H1 (cell line): Measurements from ENCODE around the gene ADAM12. TPM values are rescaled to one million over a fixed set of nuclear protein-coding genes. Genes with fewer than 3 reads are reported as not detected.

Source experiments
- CTCF ChIA-PET: fragments of 300-600 bp; sonication (Branson Sonifier 250); formaldehyde crosslinking; loops from one replicate; lab custom pipeline; 2021; ENCODE audit not compliant: partially characterized antibody; lab: Charles Lee
- POLR2A ChIA-PET: fragments of 300-600 bp; sonication (Branson Sonifier 250); formaldehyde crosslinking; loops from one replicate; lab custom pipeline; 2021; ENCODE audit warnings: inconsistent platforms; ENCODE audit not compliant: partially characterized antibody; lab: Charles Lee
- DNase-seq, 2 experiments: peaks; one replicate each; pipeline versions ENCODE4 v3.0.0 to v3.0.0-alpha.2; 2010 to 2022; ENCODE audit warnings: low spot score in 2 of 2, low read depth in 1 of 2, mixed read lengths in 1 of 2
- FAIRE-seq: peaks from 2 replicates; lab custom pipeline; 2011; peaks lifted over from hg19 to GRCh38; lab: Jason Lieb, UNC
- H2AFZ ChIP-seq: 2 replicates; pipeline ENCODE4 v1.8.1; 2012; ENCODE audit warnings: low read length, inconsistent platforms
- H2AK5ac ChIP-seq: 2 replicates; pipeline ENCODE4 v1.6.1; 2013; ENCODE audit warnings: low read depth, low read length
- H2BK120ac ChIP-seq: replicated peaks from 2 replicates; pipeline ENCODE3; 2013; ENCODE audit warnings: low read depth, low read length, inconsistent platforms
- H2BK12ac ChIP-seq: 2 replicates; pipeline ENCODE4 v1.6.1; 2013; ENCODE audit warnings: low read depth, low read length
- H2BK15ac ChIP-seq: 2 replicates; pipeline ENCODE4 v1.6.1; 2013; ENCODE audit warnings: low read length
- H2BK20ac ChIP-seq: 2 replicates; pipeline ENCODE4 v1.6.1; 2013; ENCODE audit warnings: low read length
- H2BK5ac ChIP-seq: 2 replicates; pipeline ENCODE4 v1.6.1; 2013; ENCODE audit warnings: low read depth, low read length
- H3K14ac ChIP-seq: 2 replicates; pipeline ENCODE4 v1.6.1; 2013; ENCODE audit warnings: inconsistent platforms; ENCODE audit not compliant: insufficient read length
- H3K18ac ChIP-seq: 2 replicates; pipeline ENCODE4 v1.6.1; 2013; ENCODE audit warnings: low read length; ENCODE audit errors: extremely low read depth
- H3K23ac ChIP-seq: 2 replicates; pipeline ENCODE4 v1.6.1; 2013; ENCODE audit warnings: inconsistent platforms; ENCODE audit not compliant: insufficient read length
- H3K23me2 ChIP-seq: 2 replicates; pipeline ENCODE4 v1.6.1; 2013; ENCODE audit warnings: low read depth, low read length
- H3K27ac ChIP-seq: 2 replicates; pipeline ENCODE4 v1.6.1; 2011; ENCODE audit warnings: low read depth, low read length, inconsistent platforms
- H3K27me3 ChIP-seq, 4 experiments: replicated peaks in 1 of 4; 1 replicate in 1 of 4; 2 replicates in 3 of 4; pipeline versions ENCODE4 v1.6.1 to v1.8.1; 2011 to 2013; ENCODE audit warnings: low read length in 3 of 4, mild to moderate bottlenecking in 3 of 4, inconsistent platforms in 2 of 4, mixed read lengths in 2 of 4, moderate library complexity in 1 of 4; ENCODE audit not compliant: control insufficient read depth in 3 of 4, insufficient read depth in 3 of 4; ENCODE audit errors: extremely low read depth in 1 of 4
- H3K36me3 ChIP-seq, 4 experiments: 2 replicates each; pipeline versions ENCODE4 v1.6.1 to v1.8.1; 2011 to 2013; ENCODE audit warnings: mild to moderate bottlenecking in 4 of 4, low read length in 3 of 4, moderate library complexity in 2 of 4, control low read depth in 1 of 4, inconsistent platforms in 1 of 4; ENCODE audit not compliant: insufficient read depth in 4 of 4, control insufficient read depth in 2 of 4
- H3K4ac ChIP-seq: replicated peaks from 2 replicates; pipeline ENCODE3; 2013; ENCODE audit warnings: low read length, low read depth, mixed read lengths, inconsistent platforms; ENCODE audit not compliant: insufficient read length
- H3K4me1 ChIP-seq, 4 experiments: replicated peaks in 1 of 4; 1 replicate in 1 of 4; 2 replicates in 3 of 4; pipeline versions ENCODE4 v1.6.1 to v1.8.1; 2011 to 2013; ENCODE audit warnings: low read length in 3 of 4, inconsistent platforms in 2 of 4, mixed read lengths in 1 of 4; ENCODE audit not compliant: insufficient read depth in 4 of 4, control insufficient read depth in 3 of 4
- H3K4me2 ChIP-seq, 2 experiments: 2 replicates each; pipeline versions ENCODE4 v1.6.1 to v1.8.1; 2011 to 2013; ENCODE audit warnings: low read depth in 2 of 2, low read length in 2 of 2, control low read depth in 1 of 2, inconsistent platforms in 1 of 2, mild to moderate bottlenecking in 1 of 2; ENCODE audit not compliant: insufficient read depth in 1 of 2
- H3K4me3 ChIP-seq, 4 experiments: fragments of 200-600, 300-600 bp in 1 of 4; sonication (generic), shearing (Covaris generic), sonication (Bioruptor Twin) in 1 of 4; 2 replicates each; pipeline versions ENCODE4 v1.5.1 to v1.8.1; 2011 to 2016; ENCODE audit warnings: low read length in 4 of 4, low read depth in 3 of 4, control low read depth in 2 of 4, inconsistent platforms in 2 of 4, mild to moderate bottlenecking in 2 of 4, mixed read lengths in 1 of 4, moderate library complexity in 1 of 4; ENCODE audit not compliant: insufficient read depth in 2 of 4; ENCODE audit errors: extremely low read depth in 1 of 4
- H3K56ac ChIP-seq: replicated peaks from 2 replicates; pipeline ENCODE3; 2013; ENCODE audit warnings: low read depth, mild to moderate bottlenecking, mixed read lengths, low read length, inconsistent platforms; ENCODE audit not compliant: insufficient read length
- H3K79me1 ChIP-seq: 2 replicates; pipeline ENCODE4 v1.6.1; 2013; ENCODE audit warnings: low read depth, low read length, control low read depth
- H3K79me2 ChIP-seq, 2 experiments: 2 replicates each; pipeline versions ENCODE4 v1.6.1 to v1.8.1; 2012 to 2013; ENCODE audit warnings: low read length in 2 of 2, mild to moderate bottlenecking in 2 of 2, inconsistent platforms in 1 of 2; ENCODE audit not compliant: insufficient read depth in 2 of 2, control insufficient read depth in 1 of 2
- H3K9ac ChIP-seq, 4 experiments: replicated peaks in 1 of 4; 1 replicate in 1 of 4; 2 replicates in 3 of 4; pipeline versions ENCODE4 v1.6.1 to v1.8.1; 2011 to 2013; ENCODE audit warnings: low read depth in 3 of 4, low read length in 3 of 4, control low read depth in 2 of 4, mild to moderate bottlenecking in 2 of 4, moderate library complexity in 2 of 4, inconsistent platforms in 1 of 4; ENCODE audit errors: extremely low read depth in 1 of 4
- H3K9me3 ChIP-seq, 2 experiments: 2 replicates each; pipeline versions ENCODE4 v1.6.1 to v1.8.1; 2012 to 2013; ENCODE audit warnings: mild to moderate bottlenecking in 2 of 2, moderate library complexity in 2 of 2, control low read depth in 1 of 2, inconsistent platforms in 1 of 2, low read depth in 1 of 2, low read length in 1 of 2, mixed read lengths in 1 of 2; ENCODE audit not compliant: insufficient read depth in 2 of 2
- H4K20me1 ChIP-seq, 2 experiments: replicated peaks in 1 of 2; 2 replicates each; pipeline versions ENCODE3 to v1.8.1; 2011 to 2013; ENCODE audit warnings: inconsistent platforms in 2 of 2, low read length in 2 of 2, mild to moderate bottlenecking in 1 of 2; ENCODE audit not compliant: insufficient read depth in 2 of 2, control insufficient read depth in 1 of 2
- H4K5ac ChIP-seq: 2 replicates; pipeline ENCODE4 v1.6.1; 2013; ENCODE audit warnings: low read length, low read depth, mixed read lengths, inconsistent platforms; ENCODE audit not compliant: insufficient read length
- H4K8ac ChIP-seq: 2 replicates; pipeline ENCODE4 v1.8.0; 2013; ENCODE audit warnings: mild to moderate bottlenecking, moderate library complexity, low read length, inconsistent platforms; ENCODE audit not compliant: insufficient read depth; ENCODE audit errors: extremely low read depth
- H4K91ac ChIP-seq: replicated peaks from 2 replicates; pipeline ENCODE3; 2013; ENCODE audit warnings: low read length, mixed read lengths, inconsistent platforms; ENCODE audit not compliant: insufficient read length
- BRCA1 ChIP-seq: IDR thresholded peaks from 2 replicates; pipeline ENCODE4 v1.6.1; 2012; ENCODE audit warnings: low read depth, low read length, improper control_type of control experiment
- CBX5 ChIP-seq: fragments of 300-800, 300-1000 bp; sonication (generic); IDR thresholded peaks from 2 replicates; pipeline ENCODE4 v1.7.1; 2016; ENCODE audit warnings: antibody characterized with exemption, low read length, low read depth
- CBX8 ChIP-seq: fragments of 300-800, 300-1000 bp; sonication (generic); IDR thresholded peaks from 2 replicates; pipeline ENCODE4 v1.7.1; 2016; ENCODE audit warnings: low read depth, low read length, borderline replicate concordance
- CEBPB ChIP-seq: IDR thresholded peaks from 2 replicates; pipeline ENCODE4 v1.6.1; 2012; ENCODE audit warnings: low read depth, low read length
- CHD2 ChIP-seq: IDR thresholded peaks from 2 replicates; pipeline ENCODE4 v1.6.1; 2012; ENCODE audit warnings: low read length, improper control_type of control experiment
- KDM1A ChIP-seq: fragments of 200-600, 300-600 bp; sonication (generic); IDR thresholded peaks from 2 replicates; pipeline ENCODE4 v1.7.1; 2016; ENCODE audit warnings: mild to moderate bottlenecking, low read length, borderline replicate concordance
- WGBS, 2 experiments: shearing (Covaris generic) in 1 of 2; methylation state at CpG; one replicate each; pipeline versions ENCODE4 v1.1.6 to v1.1.7; 2013 to 2015; ENCODE audit warnings: low lambda C conversion rate in 2 of 2, mixed read lengths in 2 of 2, inconsistent platforms in 1 of 2, low coverage in 1 of 2, missing lambda C conversion rate in 1 of 2; ENCODE audit not compliant: insufficient replicate concordance in 2 of 2, insufficient coverage in 1 of 2, insufficient read length in 1 of 2; ENCODE audit errors: extremely low coverage in 1 of 2, missing lambda C conversion rate in 1 of 2; 5-methylcytosine and 5-hydroxymethylcytosine counted together
- polyA plus RNA-seq, 7 experiments: library from polyadenylated mRNA; depleted of rRNA in 3 of 7; stranded (reverse) in 5 of 7; unstranded in 2 of 7; fragments of >200 nt in 5 of 7; fragments of 200-250 nt in 2 of 7; gene quantifications; 1 replicate in 5 of 7; 2 replicates in 1 of 7; 4 replicates in 1 of 7; pipeline versions ENCODE4 v1.2.1 to v1.2.3, GENCODE V29; 2011 to 2013; ENCODE audit warnings: missing spikeins in 2 of 7, mixed read lengths in 2 of 7
- total RNA-seq: library from RNA; stranded (reverse); fragmentation: NEBNext Ultra II Directional; extraction: Animal tissue kit (Norgen Biotek cat#: 25700); gene quantifications from 2 replicates; pipeline ENCODE4 v1.2.1, GENCODE V29; 2021

ADAM12 gene
- total and polyA plus RNA-seq, 2 of the 8 experiments (the other 6 are each of a cell fraction or from before 2014, with no cell fraction given) = 0.07 to 0.17 TPM

- Histone ChIP-seq H2BK20ac (no peak overlapping the region), H3K18ac (no peak overlapping the region), H3K4me1 (peaks cover 0 to 2% (median 0%) of the 10 kb centered on the region in 4 experiments; a peak in 1 of 7 replicates), H4K91ac (no peak overlapping the region), H3K9me3 (0 out of 4 replicates have a peak, but pooled peaks cover 0 to 2% of the 10 kb centered on the region in 2 experiments), H3K79me2 (no peaks in the 10 kb centered on the region; a peak in 1 of 4 replicates), H3K23me2 (peaks cover 10% of the 10 kb centered on the region; the same call in 1 of the 2 replicates), H2AFZ (no peak overlapping the region), H4K5ac (no peak overlapping the region), H2AK5ac (no peak overlapping the region; the same call in 1 of the 2 replicates), H3K4me2 (no peak overlapping the region), H4K20me1 (peaks cover 0 to 9% of the 10 kb centered on the region in 2 experiments), H2BK12ac (no peak overlapping the region), H3K79me1 (no peaks in the 10 kb centered on the region), H4K8ac (no peak overlapping the region), H3K27me3 (no peaks in the 10 kb centered on the region), H3K9ac (no peak overlapping the region), H3K27ac (no peak overlapping the region), H3K4ac (no peak overlapping the region), H2BK15ac (no peak overlapping the region), H2BK120ac (no peak overlapping the region), H3K4me3 (no peak overlapping the region), H2BK5ac (no peak overlapping the region), H3K14ac (no peak overlapping the region), H3K23ac (no peak overlapping the region), H3K36me3 (no peaks in the 10 kb centered on the region), H3K56ac (peak overlapping the region; percentile 79)
- ChIA-PET POLR2A (no interaction called here), CTCF (interaction anchor here (0.8 kb wide), 1 partner anchor 150 kb away, joined by 3 read pairs; no protein-coding TSS in a partner anchor)
- FAIRE-seq (no peak), DNase-seq (no peak)
- no peak for TF ChIP-seq CBX8
- no peak for TF ChIP-seq BRCA1
- TF ChIP-seq CBX5 = no peak
- no peak for TF ChIP-seq KDM1A
- no peak for TF ChIP-seq CHD2
- TF ChIP-seq CEBPB = no peak
- 86% methylated on average over 1 of the region's 1 CpG; no CpG with 5 or more reads in 1 of the 2 experiments for WGBS, 2 experiments
Measured at GRCh38 chr10:126251778-126252407, 136.4 kb downstream of the ADAM12 start.
